SH-SY5Y (cell line): Measurements from ENCODE around the gene TBKBP1.

Source experiments
- GATA2 ChIP-seq: IDR thresholded peaks from 2 replicates; pipeline ENCODE4 v1.6.1; 2011; ENCODE audit warnings: mild to moderate bottlenecking, low read depth, low read length
- GATA3 ChIP-seq: IDR thresholded peaks from 2 replicates; pipeline ENCODE4 v1.6.1; 2011; ENCODE audit warnings: low read depth, mild to moderate bottlenecking, low read length, moderate library complexity

DNA sequence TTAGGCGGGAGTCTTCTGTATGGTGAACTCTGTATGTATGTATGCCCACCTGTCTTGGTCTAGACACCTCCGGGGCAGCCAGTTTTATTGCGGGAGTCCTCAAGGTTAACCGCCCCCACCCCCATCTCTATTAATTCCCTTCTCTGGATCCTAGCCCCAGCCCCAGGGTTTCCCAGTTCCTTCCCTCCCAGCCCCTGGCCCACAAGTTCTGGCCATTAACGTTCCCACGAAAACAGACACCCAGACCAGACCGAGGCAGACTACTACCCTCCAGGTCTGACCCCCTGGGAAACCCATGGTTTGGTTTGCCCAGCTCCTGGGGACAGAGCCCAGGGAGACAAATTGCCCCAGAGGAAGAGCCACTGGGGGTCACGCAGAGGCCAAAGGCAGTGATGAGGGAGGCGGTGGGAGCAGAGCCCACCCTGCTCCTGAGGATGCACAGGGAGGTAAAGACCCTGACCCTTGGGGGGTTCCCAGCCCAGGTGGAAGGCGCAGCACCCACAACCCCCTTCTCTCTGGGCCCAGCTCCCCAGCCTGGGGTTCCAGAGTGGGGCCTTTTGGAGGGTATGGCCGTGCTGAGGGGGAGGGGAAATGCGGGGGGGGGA, 8.5 kb downstream of the TBKBP1 start:
- TF ChIP-seq GATA3 (no peak), GATA2 (no peak)
